C4-2B (cell line): ENCODE data around the gene MINDY3.

Source experiments
- CTCF ChIP-seq: fragments of 450-650 bp; conservative IDR thresholded peaks from 2 replicates; pipeline ENCODE4 v1.5.1; 2017; ENCODE audit warnings: mild to moderate bottlenecking
- ZFX ChIP-seq: fragments of 450-650 bp; IDR thresholded peaks from 2 replicates; pipeline ENCODE4 v1.6.1; 2017

- TF ChIP-seq CTCF (no peak), ZFX (no peak)
Observed at GRCh38 chr10:15759265-15759664, 101.0 kb downstream of the MINDY3 start.
